K562 (cell line): ENCODE measurements around the gene TSPAN16. TPM values are rescaled to one million over a fixed set of nuclear protein-coding genes. Genes with fewer than 3 reads are reported as not detected.

ENCODE experiments used
- EGR1 ChIP-seq: fragments of 450-650 bp; conservative IDR thresholded peaks from 2 replicates; pipeline ENCODE4 v1.6.1; 2017; ENCODE audit warnings: mild to moderate bottlenecking
- ELF2 ChIP-seq: fragments of 250-450 bp; sonication (Bioruptor Pico); IDR thresholded peaks from 2 replicates; pipeline ENCODE4 v1.5.0; 2021; ENCODE audit warnings: mild to moderate bottlenecking
- ETV6 ChIP-seq, 3 experiments: fragments of 150-350 bp in 1 of 3; sonication (generic) in 1 of 3; formaldehyde crosslinking in 1 of 3; IDR thresholded peaks; 2 replicates each; pipeline versions ENCODE4 v1.6.1 to v1.8.0; 2014 to 2022; ENCODE audit warnings: borderline replicate concordance in 2 of 3, low read depth in 2 of 3, antibody characterized with exemption in 1 of 3, low read length in 1 of 3, mild to moderate bottlenecking in 1 of 3, missing genetic modification reagents in 1 of 3
- GABPB2 ChIP-seq: fragments of 250-450 bp; sonication (Bioruptor Pico); conservative IDR thresholded peaks from 2 replicates; pipeline ENCODE4 v1.5.1; 2021; ENCODE audit warnings: mild to moderate bottlenecking
- HCFC1 ChIP-seq: IDR thresholded peaks from 2 replicates; pipeline ENCODE4 v1.6.1; 2012; ENCODE audit warnings: low read depth, low read length, improper control_type of control experiment
- SLC30A9 ChIP-seq: fragments of 250-450 bp; sonication (Bioruptor Pico); IDR thresholded peaks from 2 replicates; pipeline ENCODE4 v1.8.0; 2022; ENCODE audit warnings: mild to moderate bottlenecking, moderate library complexity
- TAF7 ChIP-seq: fragments of 450-650 bp; IDR thresholded peaks from 2 replicates; pipeline ENCODE4 v1.6.1; 2016; ENCODE audit warnings: missing genetic modification characterization, missing compliant biosample characterization
- polyA plus RNA-seq, 8 experiments: library from polyadenylated mRNA; depleted of rRNA in 4 of 8; stranded (reverse) in 5 of 8; unstranded in 3 of 8; fragments of >200 nt; fragmentation: Nextera tagmentation in 2 of 8; fragmentation: Illumina TruSeq in 1 of 8; extraction: Ambion mirVana in 2 of 8; extraction: Trizol in 1 of 8; gene quantifications; 2 replicates each; pipeline versions ENCODE4 v1.2.1 to v1.2.3, GENCODE V29; 2011 to 2014; ENCODE audit warnings: inconsistent platforms in 1 of 8, missing spikeins in 1 of 8
- total RNA-seq, 7 experiments: library from RNA; depleted of rRNA in 6 of 7; stranded (reverse); fragments of >200 nt in 6 of 7; fragmentation: Illumina TruSeq in 2 of 7; extraction: Trizol in 2 of 7; gene quantifications; 2 replicates each; pipeline versions ENCODE4 v1.2.1 to v1.2.3, GENCODE V29; 2011 to 2021; ENCODE audit warnings: low replicate concordance in 1 of 7
- TF ChIP-seq, protein P1 (sequence below): fragments of 450-650 bp; IDR thresholded peaks from 2 replicates; pipeline ENCODE4 v1.6.1; 2018; ENCODE audit not compliant: partially characterized antibody

The TSPAN16 gene
- total and polyA plus RNA-seq, 9 of the 15 experiments (the other 6 are each of a cell fraction or from before 2014, with no cell fraction given) = not detected

DNA sequence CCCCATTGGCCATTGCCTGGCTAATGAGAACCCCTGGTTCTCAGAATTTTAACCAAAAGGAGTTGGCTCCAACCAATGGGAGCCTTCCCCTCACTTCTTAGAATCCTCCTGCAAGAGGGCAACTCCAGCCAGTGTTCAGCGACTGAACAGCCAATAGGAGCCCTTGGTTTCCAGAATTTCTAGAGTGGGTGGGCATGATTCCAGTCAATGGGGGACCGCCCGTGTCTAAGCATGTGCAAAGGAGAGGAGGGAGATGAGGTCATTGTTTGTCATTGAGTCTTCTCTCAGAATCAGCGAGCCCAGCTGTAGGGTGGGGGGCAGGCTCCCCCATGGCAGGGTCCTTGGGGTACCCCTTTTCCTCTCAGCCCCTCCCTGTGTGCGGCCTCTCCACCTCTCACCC lies 69.0 kb downstream of the TSPAN16 start (continued):
- TF ChIP-seq EGR1 (no peak), TAF7 (no peak), ETV6 (IDR thresholded peaks at IDR 0.05; ENCODE audit: borderline replicate concordance in 1 of 2, low read depth in 2 of 2, low read length in 1 of 2) (no peak), ETV6 (CRISPR knock-in tag; IDR thresholded peaks at IDR 0.05; ENCODE audit: borderline replicate concordance) (no peak), GABPB2 (no peak), SLC30A9 (CRISPR knock-in tag) (no peak), ELF2 (CRISPR knock-in tag) (no peak), HCFC1 (no peak)
- TF ChIP-seq, protein P1, sequence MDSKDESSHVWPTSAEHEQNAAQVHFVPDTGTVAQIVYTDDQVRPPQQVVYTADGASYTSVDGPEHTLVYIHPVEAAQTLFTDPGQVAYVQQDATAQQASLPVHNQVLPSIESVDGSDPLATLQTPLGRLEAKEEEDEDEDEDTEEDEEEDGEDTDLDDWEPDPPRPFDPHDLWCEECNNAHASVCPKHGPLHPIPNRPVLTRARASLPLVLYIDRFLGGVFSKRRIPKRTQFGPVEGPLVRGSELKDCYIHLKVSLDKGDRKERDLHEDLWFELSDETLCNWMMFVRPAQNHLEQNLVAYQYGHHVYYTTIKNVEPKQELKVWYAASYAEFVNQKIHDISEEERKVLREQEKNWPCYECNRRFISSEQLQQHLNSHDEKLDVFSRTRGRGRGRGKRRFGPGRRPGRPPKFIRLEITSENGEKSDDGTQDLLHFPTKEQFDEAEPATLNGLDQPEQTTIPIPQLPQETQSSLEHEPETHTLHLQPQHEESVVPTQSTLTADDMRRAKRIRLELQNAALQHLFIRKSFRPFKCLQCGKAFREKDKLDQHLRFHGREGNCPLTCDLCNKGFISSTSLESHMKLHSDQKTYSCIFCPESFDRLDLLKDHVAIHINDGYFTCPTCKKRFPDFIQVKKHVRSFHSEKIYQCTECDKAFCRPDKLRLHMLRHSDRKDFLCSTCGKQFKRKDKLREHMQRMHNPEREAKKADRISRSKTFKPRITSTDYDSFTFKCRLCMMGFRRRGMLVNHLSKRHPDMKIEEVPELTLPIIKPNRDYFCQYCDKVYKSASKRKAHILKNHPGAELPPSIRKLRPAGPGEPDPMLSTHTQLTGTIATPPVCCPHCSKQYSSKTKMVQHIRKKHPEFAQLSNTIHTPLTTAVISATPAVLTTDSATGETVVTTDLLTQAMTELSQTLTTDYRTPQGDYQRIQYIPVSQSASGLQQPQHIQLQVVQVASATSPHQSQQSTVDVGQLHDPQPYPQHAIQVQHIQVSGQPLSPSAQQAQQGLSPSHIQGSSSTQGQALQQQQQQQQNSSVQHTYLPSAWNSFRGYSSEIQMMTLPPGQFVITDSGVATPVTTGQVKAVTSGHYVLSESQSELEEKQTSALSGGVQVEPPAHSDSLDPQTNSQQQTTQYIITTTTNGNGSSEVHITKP = no peak

Other genes with a start within 250 kb of the TSPAN16 start
Only the 7 nearest of the 18 such genes appear.
- gene ANGPTL8, start 56.5 kb upstream of the TSPAN16 start, total RNA-seq (2014; rRNA removed) = not detected in 2 replicates
- gene ANGPTL8, start 56.5 kb upstream of the TSPAN16 start, total RNA-seq (2014; rRNA removed; fragmentation: Illumina TruSeq; extraction: Trizol) = not detected in 2 replicates
- gene ANGPTL8, start 56.5 kb upstream of the TSPAN16 start, total RNA-seq (2015; rRNA removed; fragmentation: Illumina TruSeq; extraction: Trizol) = not detected in 2 replicates
- not detected in 2 replicates for gene ANGPTL8, start 56.5 kb upstream of the TSPAN16 start, total RNA-seq (2021)
- not detected in 2 replicates for gene ANGPTL8, start 56.5 kb upstream of the TSPAN16 start, polyA plus RNA-seq (2011; rRNA removed)
- not detected in 2 replicates for gene ANGPTL8, start 56.5 kb upstream of the TSPAN16 start, polyA plus RNA-seq (2014; fragmentation: Illumina TruSeq; extraction: Trizol)
- not detected for gene ANGPTL8, start 56.5 kb upstream of the TSPAN16 start, polyA plus RNA-seq (2014; fragmentation: Nextera tagmentation; extraction: Ambion mirVana)
- gene ANGPTL8, start 56.5 kb upstream of the TSPAN16 start, polyA plus RNA-seq (2014; rRNA removed) = not detected in 2 replicates
- gene DOCK6, start 33.6 kb upstream of the TSPAN16 start, total RNA-seq (2014; rRNA removed) = 3.8 and 5.7 TPM in 2 replicates
- gene DOCK6, start 33.6 kb upstream of the TSPAN16 start, total RNA-seq (2014; rRNA removed; fragmentation: Illumina TruSeq; extraction: Trizol) = 2.0 and 2.4 TPM in 2 replicates
- 1.9 and 2.3 TPM in 2 replicates for gene DOCK6, start 33.6 kb upstream of the TSPAN16 start, total RNA-seq (2015; rRNA removed; fragmentation: Illumina TruSeq; extraction: Trizol)
- 19.3 and 20.2 TPM in 2 replicates for gene DOCK6, start 33.6 kb upstream of the TSPAN16 start, total RNA-seq (2021)
- gene DOCK6, start 33.6 kb upstream of the TSPAN16 start, polyA plus RNA-seq (2011; rRNA removed) = 7.0 and 14.5 TPM in 2 replicates
- 4.4 and 7.3 TPM in 2 replicates for gene DOCK6, start 33.6 kb upstream of the TSPAN16 start, polyA plus RNA-seq (2014; fragmentation: Illumina TruSeq; extraction: Trizol)
- gene DOCK6, start 33.6 kb upstream of the TSPAN16 start, polyA plus RNA-seq (2014; fragmentation: Nextera tagmentation; extraction: Ambion mirVana) = under 1 TPM; 0.35 to 0.46 TPM
- 10.0 and 11.8 TPM in 2 replicates for gene DOCK6, start 33.6 kb upstream of the TSPAN16 start, polyA plus RNA-seq (2014; rRNA removed)
- gene RAB3D, start 43.5 kb downstream of the TSPAN16 start, total RNA-seq (2014; rRNA removed) = 1.2 and 1.6 TPM in 2 replicates
- gene RAB3D, start 43.5 kb downstream of the TSPAN16 start, total RNA-seq (2014; rRNA removed; fragmentation: Illumina TruSeq; extraction: Trizol) = 1.3 and 1.4 TPM in 2 replicates
- gene RAB3D, start 43.5 kb downstream of the TSPAN16 start, total RNA-seq (2015; rRNA removed; fragmentation: Illumina TruSeq; extraction: Trizol) = 1.8 and 1.9 TPM in 2 replicates
- 3.3 and 4.5 TPM in 2 replicates for gene RAB3D, start 43.5 kb downstream of the TSPAN16 start, total RNA-seq (2021)
- gene RAB3D, start 43.5 kb downstream of the TSPAN16 start, polyA plus RNA-seq (2011; rRNA removed) = 3.0 and 3.8 TPM in 2 replicates
- 0.89 and 1.4 TPM in 2 replicates for gene RAB3D, start 43.5 kb downstream of the TSPAN16 start, polyA plus RNA-seq (2014; fragmentation: Illumina TruSeq; extraction: Trizol)
- gene RAB3D, start 43.5 kb downstream of the TSPAN16 start, polyA plus RNA-seq (2014; fragmentation: Nextera tagmentation; extraction: Ambion mirVana) = 1 to 10 TPM in 1 of 2 experiments, under 1 TPM in 1; 0.34 to 1.1 TPM
- gene RAB3D, start 43.5 kb downstream of the TSPAN16 start, polyA plus RNA-seq (2014; rRNA removed) = 1.5 and 1.9 TPM in 2 replicates
- gene TMEM205, start 50.1 kb downstream of the TSPAN16 start, total RNA-seq (2014; rRNA removed) = 63.3 and 68.9 TPM in 2 replicates
- 21.2 and 26.1 TPM in 2 replicates for gene TMEM205, start 50.1 kb downstream of the TSPAN16 start, total RNA-seq (2014; rRNA removed; fragmentation: Illumina TruSeq; extraction: Trizol)
- 32.0 and 33.7 TPM in 2 replicates for gene TMEM205, start 50.1 kb downstream of the TSPAN16 start, total RNA-seq (2015; rRNA removed; fragmentation: Illumina TruSeq; extraction: Trizol)
- gene TMEM205, start 50.1 kb downstream of the TSPAN16 start, total RNA-seq (2021) = 44.1 and 45.6 TPM in 2 replicates
- 57.7 and 68.8 TPM in 2 replicates for gene TMEM205, start 50.1 kb downstream of the TSPAN16 start, polyA plus RNA-seq (2011; rRNA removed)
- 72.6 and 73.2 TPM in 2 replicates for gene TMEM205, start 50.1 kb downstream of the TSPAN16 start, polyA plus RNA-seq (2014; fragmentation: Illumina TruSeq; extraction: Trizol)
- gene TMEM205, start 50.1 kb downstream of the TSPAN16 start, polyA plus RNA-seq (2014; fragmentation: Nextera tagmentation; extraction: Ambion mirVana) = 10 to 100 TPM; 21.3 to 27.3 TPM
- 81.5 and 83.8 TPM in 2 replicates for gene TMEM205, start 50.1 kb downstream of the TSPAN16 start, polyA plus RNA-seq (2014; rRNA removed)
- 3.6 and 3.7 TPM in 2 replicates for gene CCDC159, start 50.4 kb downstream of the TSPAN16 start, total RNA-seq (2014; rRNA removed)
- gene CCDC159, start 50.4 kb downstream of the TSPAN16 start, total RNA-seq (2014; rRNA removed; fragmentation: Illumina TruSeq; extraction: Trizol) = 3.1 and 3.9 TPM in 2 replicates
- 3.9 and 4.7 TPM in 2 replicates for gene CCDC159, start 50.4 kb downstream of the TSPAN16 start, total RNA-seq (2015; rRNA removed; fragmentation: Illumina TruSeq; extraction: Trizol)
- gene CCDC159, start 50.4 kb downstream of the TSPAN16 start, total RNA-seq (2021) = 5.9 and 7.6 TPM in 2 replicates
- gene CCDC159, start 50.4 kb downstream of the TSPAN16 start, polyA plus RNA-seq (2011; rRNA removed) = 6.8 and 9.4 TPM in 2 replicates
- 8.9 and 10.1 TPM in 2 replicates for gene CCDC159, start 50.4 kb downstream of the TSPAN16 start, polyA plus RNA-seq (2014; fragmentation: Illumina TruSeq; extraction: Trizol)
- 1 to 10 TPM in 1 of 2 experiments, under 1 TPM in 1; 0.68 to 2.5 TPM for gene CCDC159, start 50.4 kb downstream of the TSPAN16 start, polyA plus RNA-seq (2014; fragmentation: Nextera tagmentation; extraction: Ambion mirVana)
- gene CCDC159, start 50.4 kb downstream of the TSPAN16 start, polyA plus RNA-seq (2014; rRNA removed) = 6.8 and 8.6 TPM in 2 replicates
- 4.4 and 11.2 TPM in 2 replicates for gene PLPPR2, start 59.3 kb downstream of the TSPAN16 start, total RNA-seq (2014; rRNA removed)
- 1.8 and 2.1 TPM in 2 replicates for gene PLPPR2, start 59.3 kb downstream of the TSPAN16 start, total RNA-seq (2014; rRNA removed; fragmentation: Illumina TruSeq; extraction: Trizol)
- gene PLPPR2, start 59.3 kb downstream of the TSPAN16 start, total RNA-seq (2015; rRNA removed; fragmentation: Illumina TruSeq; extraction: Trizol) = 2.6 and 3.1 TPM in 2 replicates
- 15.9 and 17.6 TPM in 2 replicates for gene PLPPR2, start 59.3 kb downstream of the TSPAN16 start, total RNA-seq (2021)
- 3.4 and 6.3 TPM in 2 replicates for gene PLPPR2, start 59.3 kb downstream of the TSPAN16 start, polyA plus RNA-seq (2011; rRNA removed)
- gene PLPPR2, start 59.3 kb downstream of the TSPAN16 start, polyA plus RNA-seq (2014; fragmentation: Illumina TruSeq; extraction: Trizol) = 8.1 and 12.8 TPM in 2 replicates
- gene PLPPR2, start 59.3 kb downstream of the TSPAN16 start, polyA plus RNA-seq (2014; fragmentation: Nextera tagmentation; extraction: Ambion mirVana) = under 1 TPM; 0.49 TPM
- 8.6 and 10.0 TPM in 2 replicates for gene PLPPR2, start 59.3 kb downstream of the TSPAN16 start, polyA plus RNA-seq (2014; rRNA removed)
- 2.8 and 3.9 TPM in 2 replicates for gene SWSAP1, start 78.5 kb downstream of the TSPAN16 start, total RNA-seq (2014; rRNA removed)
- gene SWSAP1, start 78.5 kb downstream of the TSPAN16 start, total RNA-seq (2014; rRNA removed; fragmentation: Illumina TruSeq; extraction: Trizol) = 0.77 and 0.80 TPM in 2 replicates
- 1.9 and 2.3 TPM in 2 replicates for gene SWSAP1, start 78.5 kb downstream of the TSPAN16 start, total RNA-seq (2015; rRNA removed; fragmentation: Illumina TruSeq; extraction: Trizol)
- 2.5 and 3.0 TPM in 2 replicates for gene SWSAP1, start 78.5 kb downstream of the TSPAN16 start, total RNA-seq (2021)
- gene SWSAP1, start 78.5 kb downstream of the TSPAN16 start, polyA plus RNA-seq (2011; rRNA removed) = 1.3 and 1.8 TPM in 2 replicates
- 1.7 and 2.6 TPM in 2 replicates for gene SWSAP1, start 78.5 kb downstream of the TSPAN16 start, polyA plus RNA-seq (2014; fragmentation: Illumina TruSeq; extraction: Trizol)
- under 1 TPM; 0.18 to 0.73 TPM for gene SWSAP1, start 78.5 kb downstream of the TSPAN16 start, polyA plus RNA-seq (2014; fragmentation: Nextera tagmentation; extraction: Ambion mirVana)
- gene SWSAP1, start 78.5 kb downstream of the TSPAN16 start, polyA plus RNA-seq (2014; rRNA removed) = 2.0 and 4.3 TPM in 2 replicates